HepG2 (cell line): ENCODE results near the gene DSTYK. TPM values are rescaled to one million over a fixed set of nuclear protein-coding genes. Genes with fewer than 3 reads are reported as not detected.
A peak's percentile ranks its signal among the peaks of the same experiment; 100 is the strongest.

Source experiments
- ATAC-seq: fragments of 200-7000 bp; cut with Tn5 transposase; 3 replicates; pipeline ENCODE4 v1.9.1; 2020; ENCODE audit warnings: mild to moderate bottlenecking, moderate library complexity
- BruUV-seq: library from RNA; stranded (reverse); fragments of 400-500 nt; replicated peaks from 2 replicates; lab custom pipeline; 2021; lab: Mats Ljungman, UMichigan
- CTCF ChIA-PET: fragments of 300-600 bp; formaldehyde crosslinking; extraction: SDS; loops from one replicate; lab custom pipeline; 2021; ENCODE audit warnings: low total read pairs, inconsistent platforms, low intra/inter-chr PET ratio; lab: Yijun Ruan, JAX
- POLR2A ChIA-PET: fragments of 350-600 bp; sonication (Branson Sonifier 250); formaldehyde crosslinking; loops from one replicate; lab custom pipeline; 2020; ENCODE audit warnings: antibody characterized with exemption, inconsistent platforms; lab: Yijun Ruan, JAX
- DNase-seq: peaks from one replicate; pipeline ENCODE4 v3.0.0-alpha.2; 2015; ENCODE audit warnings: low spot score
- FAIRE-seq: peaks from 3 replicates; lab custom pipeline; 2011; peaks lifted over from hg19 to GRCh38; lab: Jason Lieb, UNC
- H2AFZ ChIP-seq: one replicate; pipeline ENCODE4 v1.6.1; 2011; ENCODE audit warnings: low read length, inconsistent platforms
- H3K27ac ChIP-seq: fragments of 300-600 bp; 3 replicates; pipeline ENCODE4 v1.8.0; 2011; ENCODE audit warnings: mixed run types, mild to moderate bottlenecking, mixed read lengths, low read length, inconsistent platforms; ENCODE audit not compliant: insufficient read depth; ENCODE audit errors: extremely low read length
- H3K27me3 ChIP-seq, 2 experiments: fragments of 200-600 bp in 1 of 2; 2 replicates in 1 of 2; 3 replicates in 1 of 2; pipeline versions ENCODE4 v1.6.0 to v1.8.0; 2011; ENCODE audit warnings: low read length in 2 of 2, mild to moderate bottlenecking in 2 of 2, moderate library complexity in 2 of 2, inconsistent platforms in 1 of 2; ENCODE audit not compliant: insufficient read depth in 2 of 2, control insufficient read depth in 1 of 2
- H3K36me3 ChIP-seq, 2 experiments: fragments of 200-600 bp in 1 of 2; replicated peaks in 1 of 2; 2 replicates in 1 of 2; 3 replicates in 1 of 2; pipeline versions ENCODE4 v1.5.1 to v1.8.0; 2011; ENCODE audit warnings: low read length in 2 of 2, inconsistent platforms in 1 of 2; ENCODE audit not compliant: insufficient read depth in 2 of 2, control insufficient read depth in 1 of 2
- H3K4me1 ChIP-seq: 2 replicates; pipeline ENCODE4 v1.5.1; 2012; ENCODE audit warnings: low read length, inconsistent platforms; ENCODE audit not compliant: insufficient read depth
- H3K4me2 ChIP-seq: 2 replicates; pipeline ENCODE4 v1.6.0; 2011; ENCODE audit warnings: low read depth, low read length, inconsistent platforms
- H3K4me3 ChIP-seq, 3 experiments: fragments of 200-600 bp in 1 of 3; sonication (generic), shearing (Covaris generic) in 1 of 3; replicated peaks in 1 of 3; 2 replicates each; pipeline ENCODE4 v1.5.1; 2011 to 2016; ENCODE audit warnings: low read length in 3 of 3, inconsistent platforms in 2 of 3, low read depth in 2 of 3, mild to moderate bottlenecking in 2 of 3, control low read depth in 1 of 3, mixed read lengths in 1 of 3; ENCODE audit not compliant: insufficient read depth in 1 of 3
- H3K79me2 ChIP-seq: one replicate; pipeline ENCODE4 v1.6.1; 2011; ENCODE audit warnings: low read length, inconsistent platforms; ENCODE audit not compliant: insufficient read depth
- H3K9ac ChIP-seq: 2 replicates; pipeline ENCODE4 v1.6.0; 2011; ENCODE audit warnings: mild to moderate bottlenecking, low read depth, low read length, inconsistent platforms; ENCODE audit not compliant: insufficient read depth
- H3K9me3 ChIP-seq: 2 replicates; pipeline ENCODE4 v1.5.1; 2012; ENCODE audit warnings: mild to moderate bottlenecking, low read length
- H4K20me1 ChIP-seq: 2 replicates; pipeline ENCODE4 v1.6.0; 2011; ENCODE audit warnings: inconsistent platforms, mild to moderate bottlenecking, low read length, moderate library complexity; ENCODE audit not compliant: insufficient read depth
- ERF ChIP-seq: IDR thresholded peaks from 2 replicates; pipeline ENCODE4 v1.6.1; 2018; ENCODE audit warnings: missing biosample characterization, missing genetic modification reagents
- GABPB1 ChIP-seq: IDR thresholded peaks from 2 replicates; pipeline ENCODE4 v1.6.1; 2016; ENCODE audit warnings: mild to moderate bottlenecking, missing genetic modification reagents, moderate library complexity, missing compliant biosample characterization
- MAFF ChIP-seq: IDR thresholded peaks from 2 replicates; pipeline ENCODE4 v1.6.1; 2011; ENCODE audit warnings: low read depth, low read length, improper control_type of control experiment
- MAFK ChIP-seq, 2 experiments: IDR thresholded peaks in 1 of 2; conservative IDR thresholded peaks in 1 of 2; 2 replicates each; pipeline ENCODE4 v1.6.1; 2011; ENCODE audit warnings: improper control_type of control experiment in 2 of 2, low read length in 2 of 2
- MAX ChIP-seq: IDR thresholded peaks from 2 replicates; pipeline ENCODE4 v1.6.1; 2012; ENCODE audit warnings: inconsistent platforms
- MTF1 ChIP-seq: sonication (generic); formaldehyde crosslinking; IDR thresholded peaks from 2 replicates; pipeline ENCODE4 v1.5.0; 2020; ENCODE audit warnings: missing genetic modification reagents
- MXI1 ChIP-seq: IDR thresholded peaks from 3 replicates; pipeline ENCODE4 v1.6.1; 2012; ENCODE audit warnings: low read depth, low read length, inconsistent platforms, borderline replicate concordance
- MYPOP ChIP-seq: sonication (generic); formaldehyde crosslinking; IDR thresholded peaks from 2 replicates; pipeline ENCODE4 v1.8.1; 2023; ENCODE audit warnings: mild to moderate bottlenecking, moderate library complexity, missing genetic modification reagents
- THAP11 ChIP-seq: IDR thresholded peaks from 2 replicates; pipeline ENCODE4 v1.6.1; 2016; ENCODE audit warnings: missing biosample characterization, missing genetic modification reagents
- ZKSCAN8 ChIP-seq: IDR thresholded peaks from 2 replicates; pipeline ENCODE4 v1.6.1; 2016; ENCODE audit warnings: borderline replicate concordance, missing genetic modification reagents, missing compliant biosample characterization
- ZMYM3 ChIP-seq: sonication (generic); formaldehyde crosslinking; IDR thresholded peaks from 2 replicates; pipeline ENCODE4 v1.5.1; 2020; ENCODE audit warnings: mild to moderate bottlenecking, missing genetic modification reagents
- ZNF501 ChIP-seq: sonication (generic); formaldehyde crosslinking; IDR thresholded peaks from 2 replicates; pipeline ENCODE4 v1.5.1; 2020; ENCODE audit warnings: mild to moderate bottlenecking, moderate library complexity, missing genetic modification reagents
- ZNF510 ChIP-seq: sonication (generic); formaldehyde crosslinking; IDR thresholded peaks from 2 replicates; pipeline ENCODE4 v1.4.0; 2020; ENCODE audit warnings: low read depth, mild to moderate bottlenecking, missing genetic modification reagents
- ZNF703 ChIP-seq: sonication (generic); formaldehyde crosslinking; IDR thresholded peaks from 2 replicates; pipeline ENCODE4 v1.5.1; 2020; ENCODE audit warnings: missing genetic modification reagents, mild to moderate bottlenecking, moderate library complexity, borderline replicate concordance
- ZNF724P ChIP-seq: sonication (generic); formaldehyde crosslinking; IDR thresholded peaks from 2 replicates; pipeline ENCODE4 v1.8.0; 2022; ENCODE audit warnings: missing genetic modification reagents, borderline replicate concordance
- ZNF776 ChIP-seq: sonication (generic); formaldehyde crosslinking; IDR thresholded peaks from 2 replicates; pipeline ENCODE4 v1.4.0; 2020; ENCODE audit warnings: mild to moderate bottlenecking, missing genetic modification reagents
- ZNF839 ChIP-seq: sonication (generic); formaldehyde crosslinking; IDR thresholded peaks from 2 replicates; pipeline ENCODE4 v1.4.0; 2020; ENCODE audit warnings: missing genetic modification reagents, mild to moderate bottlenecking, borderline replicate concordance
- WGBS: methylation state at CpG from one replicate; pipeline ENCODE4 v1.1.6; 2017; ENCODE audit warnings: low lambda C conversion rate; 5-methylcytosine and 5-hydroxymethylcytosine counted together
- in situ Hi-C: cut with HindIII; loops from 2 replicates; pipeline ENCODE4 v1.10.0; 2017; ENCODE audit warnings: low pct_unique_long_range_greater_than_20kb; ENCODE audit not compliant: extremely low pct_ligation_motif_present
- intact Hi-C: fragments of 100-400 bp; cut with micrococcal nuclease; formaldehyde crosslinking; loops from one replicate; pipeline ENCODE4 v1.10.0; 2022; ENCODE audit not compliant: unreplicated experiment
- polyA plus RNA-seq, 8 experiments: library from polyadenylated mRNA; depleted of rRNA in 3 of 8; stranded (reverse) in 7 of 8; unstranded in 1 of 8; fragments of >200 nt; fragmentation: Illumina TruSeq in 4 of 8; extraction: Trizol in 4 of 8; gene quantifications; 2 replicates each; pipeline versions ENCODE4 v1.2.1 to v1.2.3, GENCODE V29; 2011 to 2016; ENCODE audit warnings: low read depth in 4 of 8, missing spikeins in 1 of 8, mixed read lengths in 1 of 8; ENCODE audit not compliant: insufficient read depth in 1 of 8
- total RNA-seq, 5 experiments: library from RNA; depleted of rRNA; stranded (reverse); fragments of >200 nt; fragmentation: Illumina TruSeq; extraction: Trizol; gene quantifications; 2 replicates each; pipeline ENCODE4 v1.2.3, GENCODE V29; 2016; ENCODE audit warnings: low read depth in 1 of 5
- TF ChIP-seq, protein P1 (sequence below): sonication (generic); formaldehyde crosslinking; IDR thresholded peaks from 2 replicates; pipeline ENCODE4 v1.9.0; 2021; ENCODE audit warnings: missing genetic modification reagents, borderline replicate concordance
- TF ChIP-seq, protein P2 (sequence below): sonication (generic); formaldehyde crosslinking; IDR thresholded peaks from 2 replicates; pipeline ENCODE4 v1.8.0; 2022; ENCODE audit warnings: mild to moderate bottlenecking, missing genetic modification reagents; ENCODE audit not compliant: insufficient replicate concordance

Gene DSTYK
- total and polyA plus RNA-seq, 2 of the 13 experiments (the other 11 are each of a cell fraction or from before 2014, with no cell fraction given) = 2.6 to 4.8 TPM

DNA sequence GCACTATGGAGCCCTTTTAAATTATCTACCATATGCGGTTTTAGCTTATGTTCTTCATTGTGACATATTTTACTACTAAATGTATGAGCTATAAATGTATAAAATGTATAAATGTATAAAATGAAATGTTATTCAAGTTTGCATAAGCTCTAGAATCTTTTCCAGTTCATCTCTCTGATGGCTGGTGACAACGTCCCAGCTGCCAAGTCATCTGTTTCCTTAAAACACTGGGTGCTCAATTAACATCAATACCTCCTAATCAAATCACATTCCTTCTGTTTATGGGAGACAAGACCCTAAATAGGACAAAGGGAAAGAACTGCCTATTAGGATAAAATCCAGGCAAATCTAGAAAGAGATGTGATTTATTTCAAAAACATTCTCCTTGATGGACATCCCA lies 22.9 kb downstream of the DSTYK start (continued):
- TF ChIP-seq, protein P1, sequence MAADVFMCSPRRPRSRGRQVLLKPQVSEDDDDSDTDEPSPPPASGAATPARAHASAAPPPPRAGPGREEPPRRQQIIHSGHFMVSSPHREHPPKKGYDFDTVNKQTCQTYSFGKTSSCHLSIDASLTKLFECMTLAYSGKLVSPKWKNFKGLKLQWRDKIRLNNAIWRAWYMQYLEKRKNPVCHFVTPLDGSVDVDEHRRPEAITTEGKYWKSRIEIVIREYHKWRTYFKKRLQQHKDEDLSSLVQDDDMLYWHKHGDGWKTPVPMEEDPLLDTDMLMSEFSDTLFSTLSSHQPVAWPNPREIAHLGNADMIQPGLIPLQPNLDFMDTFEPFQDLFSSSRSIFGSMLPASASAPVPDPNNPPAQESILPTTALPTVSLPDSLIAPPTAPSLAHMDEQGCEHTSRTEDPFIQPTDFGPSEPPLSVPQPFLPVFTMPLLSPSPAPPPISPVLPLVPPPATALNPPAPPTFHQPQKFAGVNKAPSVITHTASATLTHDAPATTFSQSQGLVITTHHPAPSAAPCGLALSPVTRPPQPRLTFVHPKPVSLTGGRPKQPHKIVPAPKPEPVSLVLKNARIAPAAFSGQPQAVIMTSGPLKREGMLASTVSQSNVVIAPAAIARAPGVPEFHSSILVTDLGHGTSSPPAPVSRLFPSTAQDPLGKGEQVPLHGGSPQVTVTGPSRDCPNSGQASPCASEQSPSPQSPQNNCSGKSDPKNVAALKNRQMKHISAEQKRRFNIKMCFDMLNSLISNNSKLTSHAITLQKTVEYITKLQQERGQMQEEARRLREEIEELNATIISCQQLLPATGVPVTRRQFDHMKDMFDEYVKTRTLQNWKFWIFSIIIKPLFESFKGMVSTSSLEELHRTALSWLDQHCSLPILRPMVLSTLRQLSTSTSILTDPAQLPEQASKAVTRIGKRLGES = no peak
- TF ChIP-seq ZNF839 (CRISPR knock-in tag) (no peak), ZNF510 (CRISPR knock-in tag) (no peak), MXI1 (no peak), MTF1 (no peak)

DNA sequence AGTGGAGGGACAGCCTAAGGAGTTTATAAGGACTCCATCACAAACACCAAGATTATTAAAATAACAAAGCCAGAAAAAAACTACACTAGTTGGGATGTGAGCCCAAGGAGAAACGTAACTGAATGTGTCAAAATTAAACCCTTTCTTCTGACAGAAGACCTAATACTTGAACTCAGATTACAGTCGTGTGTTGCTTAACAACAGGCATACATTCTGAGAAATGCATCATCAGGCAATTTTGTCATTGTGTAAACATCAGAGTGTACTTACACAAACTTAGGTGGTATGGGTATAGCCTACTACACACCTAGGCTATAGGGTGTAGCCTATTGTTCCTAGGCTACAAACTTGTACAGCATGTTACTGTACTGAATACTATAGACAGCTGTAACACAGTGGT lies 23.4 kb downstream of the DSTYK start:
- intact Hi-C loops = no loop called here

More for the DNA sequence above, 23.4 kb downstream of the DSTYK start:
- ChIA-PET POLR2A (no interaction called here), CTCF (no interaction called here)
- H3K79me2 ChIP-seq = peaks cover 7% of the 10 kb centered on the region
- no peaks in the 10 kb centered on the region for H3K9me3 ChIP-seq
- H3K27ac ChIP-seq = no peak overlapping the region
- no TSS peak for BruUV-seq
- FAIRE-seq (no peak), ATAC-seq (no peak), DNase-seq (no peak)
- 85% methylated on average over 2 of the region's 2 CpGs for WGBS
- in situ Hi-C loops = no loop called here
- peaks cover 33% of the 10 kb centered on the region for H3K4me1 ChIP-seq
- no peak overlapping the region for H3K4me3 ChIP-seq
- H3K27me3 ChIP-seq = no peaks in the 10 kb centered on the region
- TF ChIP-seq MAFF (0 out of 2 replicates have a peak, but pooled peaks have one; percentile 27), THAP11 (CRISPR knock-in tag) (no peak), ZNF776 (CRISPR knock-in tag) (no peak), ZNF703 (CRISPR knock-in tag) (no peak), GABPB1 (CRISPR knock-in tag) (no peak), ZMYM3 (no peak), MAFK (conservative IDR thresholded peaks at IDR 0.05 in 1 of 2, IDR thresholded peaks at IDR 0.05 in 1 of 2; ENCODE audit: low read length in 2 of 2) (peak; percentile 22 to 24; a peak in 1 of 4 replicates), ZNF510 (CRISPR knock-in tag) (no peak), ZNF724P (CRISPR knock-in tag) (no peak), MYPOP (CRISPR knock-in tag) (no peak), ERF (CRISPR knock-in tag) (no peak), ZKSCAN8 (CRISPR knock-in tag) (no peak), MAX (no peak), ZNF501 (CRISPR knock-in tag) (no peak)
- TF ChIP-seq, protein P2, sequence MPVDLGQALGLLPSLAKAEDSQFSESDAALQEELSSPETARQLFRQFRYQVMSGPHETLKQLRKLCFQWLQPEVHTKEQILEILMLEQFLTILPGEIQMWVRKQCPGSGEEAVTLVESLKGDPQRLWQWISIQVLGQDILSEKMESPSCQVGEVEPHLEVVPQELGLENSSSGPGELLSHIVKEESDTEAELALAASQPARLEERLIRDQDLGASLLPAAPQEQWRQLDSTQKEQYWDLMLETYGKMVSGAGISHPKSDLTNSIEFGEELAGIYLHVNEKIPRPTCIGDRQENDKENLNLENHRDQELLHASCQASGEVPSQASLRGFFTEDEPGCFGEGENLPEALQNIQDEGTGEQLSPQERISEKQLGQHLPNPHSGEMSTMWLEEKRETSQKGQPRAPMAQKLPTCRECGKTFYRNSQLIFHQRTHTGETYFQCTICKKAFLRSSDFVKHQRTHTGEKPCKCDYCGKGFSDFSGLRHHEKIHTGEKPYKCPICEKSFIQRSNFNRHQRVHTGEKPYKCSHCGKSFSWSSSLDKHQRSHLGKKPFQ = no peak
- peaks cover 0 to 3% of the 10 kb centered on the region in 2 experiments; a peak in 1 of 5 replicates for H3K36me3 ChIP-seq
- H2AFZ ChIP-seq = no peak overlapping the region
- no peak overlapping the region for H3K9ac ChIP-seq
- H3K4me2 ChIP-seq = no peak overlapping the region
- H4K20me1 ChIP-seq = no peaks in the 10 kb centered on the region
